Measurements from ENCODE around the gene TMCO4. TPM values are rescaled to one million over a fixed set of nuclear protein-coding genes. Genes with fewer than 3 reads are reported as not detected.
A peak's percentile ranks its signal among the peaks of the same experiment; 100 is the strongest.

The TMCO4 gene
- total and polyA plus RNA-seq, 2 of the 8 experiments (the other 6 are each of a cell fraction or from before 2014, with no cell fraction given), result 3.0 to 3.1 TPM

- TF ChIP-seq, protein P1, sequence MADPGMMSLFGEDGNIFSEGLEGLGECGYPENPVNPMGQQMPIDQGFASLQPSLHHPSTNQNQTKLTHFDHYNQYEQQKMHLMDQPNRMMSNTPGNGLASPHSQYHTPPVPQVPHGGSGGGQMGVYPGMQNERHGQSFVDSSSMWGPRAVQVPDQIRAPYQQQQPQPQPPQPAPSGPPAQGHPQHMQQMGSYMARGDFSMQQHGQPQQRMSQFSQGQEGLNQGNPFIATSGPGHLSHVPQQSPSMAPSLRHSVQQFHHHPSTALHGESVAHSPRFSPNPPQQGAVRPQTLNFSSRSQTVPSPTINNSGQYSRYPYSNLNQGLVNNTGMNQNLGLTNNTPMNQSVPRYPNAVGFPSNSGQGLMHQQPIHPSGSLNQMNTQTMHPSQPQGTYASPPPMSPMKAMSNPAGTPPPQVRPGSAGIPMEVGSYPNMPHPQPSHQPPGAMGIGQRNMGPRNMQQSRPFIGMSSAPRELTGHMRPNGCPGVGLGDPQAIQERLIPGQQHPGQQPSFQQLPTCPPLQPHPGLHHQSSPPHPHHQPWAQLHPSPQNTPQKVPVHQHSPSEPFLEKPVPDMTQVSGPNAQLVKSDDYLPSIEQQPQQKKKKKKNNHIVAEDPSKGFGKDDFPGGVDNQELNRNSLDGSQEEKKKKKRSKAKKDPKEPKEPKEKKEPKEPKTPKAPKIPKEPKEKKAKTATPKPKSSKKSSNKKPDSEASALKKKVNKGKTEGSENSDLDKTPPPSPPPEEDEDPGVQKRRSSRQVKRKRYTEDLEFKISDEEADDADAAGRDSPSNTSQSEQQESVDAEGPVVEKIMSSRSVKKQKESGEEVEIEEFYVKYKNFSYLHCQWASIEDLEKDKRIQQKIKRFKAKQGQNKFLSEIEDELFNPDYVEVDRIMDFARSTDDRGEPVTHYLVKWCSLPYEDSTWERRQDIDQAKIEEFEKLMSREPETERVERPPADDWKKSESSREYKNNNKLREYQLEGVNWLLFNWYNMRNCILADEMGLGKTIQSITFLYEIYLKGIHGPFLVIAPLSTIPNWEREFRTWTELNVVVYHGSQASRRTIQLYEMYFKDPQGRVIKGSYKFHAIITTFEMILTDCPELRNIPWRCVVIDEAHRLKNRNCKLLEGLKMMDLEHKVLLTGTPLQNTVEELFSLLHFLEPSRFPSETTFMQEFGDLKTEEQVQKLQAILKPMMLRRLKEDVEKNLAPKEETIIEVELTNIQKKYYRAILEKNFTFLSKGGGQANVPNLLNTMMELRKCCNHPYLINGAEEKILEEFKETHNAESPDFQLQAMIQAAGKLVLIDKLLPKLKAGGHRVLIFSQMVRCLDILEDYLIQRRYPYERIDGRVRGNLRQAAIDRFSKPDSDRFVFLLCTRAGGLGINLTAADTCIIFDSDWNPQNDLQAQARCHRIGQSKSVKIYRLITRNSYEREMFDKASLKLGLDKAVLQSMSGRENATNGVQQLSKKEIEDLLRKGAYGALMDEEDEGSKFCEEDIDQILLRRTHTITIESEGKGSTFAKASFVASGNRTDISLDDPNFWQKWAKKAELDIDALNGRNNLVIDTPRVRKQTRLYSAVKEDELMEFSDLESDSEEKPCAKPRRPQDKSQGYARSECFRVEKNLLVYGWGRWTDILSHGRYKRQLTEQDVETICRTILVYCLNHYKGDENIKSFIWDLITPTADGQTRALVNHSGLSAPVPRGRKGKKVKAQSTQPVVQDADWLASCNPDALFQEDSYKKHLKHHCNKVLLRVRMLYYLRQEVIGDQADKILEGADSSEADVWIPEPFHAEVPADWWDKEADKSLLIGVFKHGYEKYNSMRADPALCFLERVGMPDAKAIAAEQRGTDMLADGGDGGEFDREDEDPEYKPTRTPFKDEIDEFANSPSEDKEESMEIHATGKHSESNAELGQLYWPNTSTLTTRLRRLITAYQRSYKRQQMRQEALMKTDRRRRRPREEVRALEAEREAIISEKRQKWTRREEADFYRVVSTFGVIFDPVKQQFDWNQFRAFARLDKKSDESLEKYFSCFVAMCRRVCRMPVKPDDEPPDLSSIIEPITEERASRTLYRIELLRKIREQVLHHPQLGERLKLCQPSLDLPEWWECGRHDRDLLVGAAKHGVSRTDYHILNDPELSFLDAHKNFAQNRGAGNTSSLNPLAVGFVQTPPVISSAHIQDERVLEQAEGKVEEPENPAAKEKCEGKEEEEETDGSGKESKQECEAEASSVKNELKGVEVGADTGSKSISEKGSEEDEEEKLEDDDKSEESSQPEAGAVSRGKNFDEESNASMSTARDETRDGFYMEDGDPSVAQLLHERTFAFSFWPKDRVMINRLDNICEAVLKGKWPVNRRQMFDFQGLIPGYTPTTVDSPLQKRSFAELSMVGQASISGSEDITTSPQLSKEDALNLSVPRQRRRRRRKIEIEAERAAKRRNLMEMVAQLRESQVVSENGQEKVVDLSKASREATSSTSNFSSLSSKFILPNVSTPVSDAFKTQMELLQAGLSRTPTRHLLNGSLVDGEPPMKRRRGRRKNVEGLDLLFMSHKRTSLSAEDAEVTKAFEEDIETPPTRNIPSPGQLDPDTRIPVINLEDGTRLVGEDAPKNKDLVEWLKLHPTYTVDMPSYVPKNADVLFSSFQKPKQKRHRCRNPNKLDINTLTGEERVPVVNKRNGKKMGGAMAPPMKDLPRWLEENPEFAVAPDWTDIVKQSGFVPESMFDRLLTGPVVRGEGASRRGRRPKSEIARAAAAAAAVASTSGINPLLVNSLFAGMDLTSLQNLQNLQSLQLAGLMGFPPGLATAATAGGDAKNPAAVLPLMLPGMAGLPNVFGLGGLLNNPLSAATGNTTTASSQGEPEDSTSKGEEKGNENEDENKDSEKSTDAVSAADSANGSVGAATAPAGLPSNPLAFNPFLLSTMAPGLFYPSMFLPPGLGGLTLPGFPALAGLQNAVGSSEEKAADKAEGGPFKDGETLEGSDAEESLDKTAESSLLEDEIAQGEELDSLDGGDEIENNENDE (IDR thresholded peaks at IDR 0.05; ENCODE audit: insufficient replicate concordance, low read length), result no peak
- peak; percentile 66; the same call in 1 of the 2 replicates for TF ChIP-seq SUZ12 (IDR thresholded peaks at IDR 0.05; ENCODE audit: low read length)
- TF ChIP-seq SIRT6 (IDR thresholded peaks at IDR 0.05; ENCODE audit: low read length), result no peak
- peak; percentile 5 to 20 (median 10); a peak in 3 of 4 replicates for TF ChIP-seq CTCF (IDR thresholded peaks at IDR 0.05; ENCODE audit: control extremely low read depth in 1 of 3, insufficient read depth in 1 of 3, low read depth in 1 of 3, low read length in 3 of 3)
- no peak for TF ChIP-seq NANOG (IDR thresholded peaks at IDR 0.05; ENCODE audit: insufficient read depth, low read depth, low read length, poor library complexity, severe bottlenecking)
- TF ChIP-seq EZH2 (IDR thresholded peaks at IDR 0.05; ENCODE audit: low read depth, low read length, severe bottlenecking), result peak; percentile 70
Measured at GRCh38 chr1:19665496-19666465, 133.9 kb downstream of the TMCO4 start (continued).

Measured in H1 (cell line).